ENCODE results near the gene KLHDC7B. TPM values are rescaled to one million over a fixed set of nuclear protein-coding genes. Genes with fewer than 3 reads are reported as not detected.
A peak's percentile ranks its signal among the peaks of the same experiment; 100 is the strongest.

Gene KLHDC7B
- total and polyA plus RNA-seq, 12 donors = 0.06 to 0.69 (median 0.19) TPM; not detected in 2

GRCh38 chr22:50595189-50595588 lies 49.5 kb downstream of the KLHDC7B start:
- DNase-seq = no peak
- no peak for TF ChIP-seq CTCF (IDR thresholded peaks at IDR 0.05)
- no peak for TF ChIP-seq POLR2A (IDR thresholded peaks at IDR 0.05)
- Histone ChIP-seq H3K36me3 (replicated peaks in 1 of 2) (no peaks in the 10 kb centered on the region), H3K9me3 (replicated peaks in 1 of 3) (no peaks in the 10 kb centered on the region), H3K4me3 (no peak overlapping the region), H3K4me1 (replicated peaks in 1 of 2) (peaks cover 0 to 4% of the 10 kb centered on the region in 2 donors), H3K27me3 (no peaks in the 10 kb centered on the region), H3K27ac (no peak overlapping the region)
- intact Hi-C loops (cut with DNase I) = no loop called here
- WGBS, 4 donors = 87 to 93% (median 89%) methylated on average over 3 of the region's 3 CpGs

GRCh38 chr22:50597097-50597496 lies 51.4 kb downstream of the KLHDC7B start:
- 74 to 96% (median 92%) methylated on average over 5 of the region's 5 CpGs for WGBS, 4 donors
- no peak overlapping the region for H3K27ac ChIP-seq
- no peaks in the 10 kb centered on the region for H3K27me3 ChIP-seq
- H3K4me3 ChIP-seq = no peak overlapping the region
- intact Hi-C loops (cut with DNase I) = no loop called here
- peaks cover 0 to 5% of the 10 kb centered on the region in 2 donors for H3K4me1 ChIP-seq (replicated peaks in 1 of 2)
- DNase-seq = no peak
- no peaks in the 10 kb centered on the region for H3K9me3 ChIP-seq (replicated peaks in 1 of 3)
- TF ChIP-seq CTCF (IDR thresholded peaks at IDR 0.05) (no peak), POLR2A (IDR thresholded peaks at IDR 0.05) (no peak)
- no peaks in the 10 kb centered on the region for H3K36me3 ChIP-seq (replicated peaks in 1 of 2)

- Histone ChIP-seq H3K9me3 (replicated peaks in 1 of 3) (no peaks in the 10 kb centered on the region), H3K27me3 (peaks cover 6% of the 10 kb centered on the region), H3K4me1 (replicated peaks in 1 of 2) (peaks cover 0 to 5% of the 10 kb centered on the region in 2 donors), H3K27ac (peak overlapping the region in 1 of 5 donors; percentile 16), H3K4me3 (peak overlapping the region in 1 of 4 donors; percentile 68), H3K36me3 (replicated peaks in 1 of 2) (peaks cover 0 to 4% of the 10 kb centered on the region in 2 donors)
- intact Hi-C loops (cut with DNase I) = no loop called here
- WGBS, 4 donors = 13 to 20% (median 15%) methylated on average over 27 to 52 of the region's 52 CpGs
- peak in 6 of 7 donors; percentile 60 to 69 (median 62) for DNase-seq
- no peak for TF ChIP-seq POLR2A (IDR thresholded peaks at IDR 0.05)
- TF ChIP-seq CTCF (IDR thresholded peaks at IDR 0.05) = no peak
Observed at GRCh38 chr22:50599816-50600455, 54.2 kb downstream of the KLHDC7B start.

- no peak for TF ChIP-seq POLR2A (IDR thresholded peaks at IDR 0.05)
- TF ChIP-seq CTCF (IDR thresholded peaks at IDR 0.05) = no peak
- Histone ChIP-seq H3K27ac (peak within 1 kb of the TSS in 2 of 5 donors; percentile 16 to 30), H3K27me3 (peaks cover 6% of the 10 kb centered on the region), H3K4me1 (replicated peaks in 1 of 2) (peaks cover 0 to 5% of the 10 kb centered on the region in 2 donors), H3K4me3 (peak within 1 kb of the TSS in 1 of 4 donors; percentile 68), H3K36me3 (replicated peaks in 1 of 2) (peaks cover 0 to 10% of the 10 kb centered on the region in 2 donors), H3K9me3 (replicated peaks in 1 of 3) (no peaks in the 10 kb centered on the region)
- 0 to 8% (median 1%) methylated on average over 2 to 57 of the region's 61 CpGs for WGBS, 4 donors
- DNase-seq = peak in 3 of 7 donors; percentile 41 to 60 (median 50)
- intact Hi-C loops (cut with DNase I) = no loop called here
Observed at GRCh38 chr22:50600538-50600937, 54.8 kb downstream of the KLHDC7B start, which contains the start of gene MAPK8IP2. Gene MAPK8IP2, plus strand, starts transcription at chr22:50600793. Its CDS starts 26 bp downstream, at chr22:50600819.

Other genes with a start within 250 kb of the KLHDC7B start
- gene PLXNB2, start 238.3 kb upstream of the KLHDC7B start, total RNA-seq = 100 to 1,000 TPM in 8 of 9 donors, 10 to 100 TPM in 1; 12.4 to 412 (median 324) TPM
- 100 to 1,000 TPM in 2 of 3 donors, 10 to 100 TPM in 1; 38.1 to 431 (median 268) TPM for gene PLXNB2, start 238.3 kb upstream of the KLHDC7B start, polyA plus RNA-seq
- gene DENND6B, start 218.9 kb upstream of the KLHDC7B start, total RNA-seq = 10 to 100 TPM in 2 of 9 donors, 1 to 10 TPM in 7; 1.8 to 16.9 (median 8.0) TPM
- gene DENND6B, start 218.9 kb upstream of the KLHDC7B start, polyA plus RNA-seq = 10 to 100 TPM in 2 of 3 donors, 1 to 10 TPM in 1; 2.5 to 32.7 (median 21.7) TPM
- gene PPP6R2, start 202.6 kb upstream of the KLHDC7B start, total RNA-seq = 100 to 1,000 TPM in 1 of 9 donors, 10 to 100 TPM in 8; 35.5 to 104 (median 65.3) TPM
- gene PPP6R2, start 202.6 kb upstream of the KLHDC7B start, polyA plus RNA-seq = 100 to 1,000 TPM in 1 of 3 donors, 10 to 100 TPM in 2; 19.6 to 129 (median 84.7) TPM
- 100 to 1,000 TPM in 1 of 9 donors, 10 to 100 TPM in 8; 23.7 to 101 (median 79.2) TPM for gene SBF1, start 70.9 kb upstream of the KLHDC7B start, total RNA-seq
- gene SBF1, start 70.9 kb upstream of the KLHDC7B start, polyA plus RNA-seq = 100 to 1,000 TPM in 1 of 3 donors, 10 to 100 TPM in 1, 1 to 10 TPM in 1; 8.4 to 117 (median 66.5) TPM
- under 1 TPM in 5 of 9 donors, not detected in 4; 0.14 to 0.54 (median 0.25) TPM for gene ADM2, start 64.4 kb upstream of the KLHDC7B start, total RNA-seq
- gene ADM2, start 64.4 kb upstream of the KLHDC7B start, polyA plus RNA-seq = under 1 TPM in 2 of 3 donors, not detected in 1; 0.07 to 0.48 TPM
- gene MIOX, start 59.0 kb upstream of the KLHDC7B start, total RNA-seq = not detected
- not detected for gene MIOX, start 59.0 kb upstream of the KLHDC7B start, polyA plus RNA-seq
- gene LMF2, start 38.2 kb upstream of the KLHDC7B start, total RNA-seq = 10 to 100 TPM; 23.6 to 91.0 (median 77.2) TPM
- gene LMF2, start 38.2 kb upstream of the KLHDC7B start, polyA plus RNA-seq = 100 to 1,000 TPM in 1 of 3 donors, 10 to 100 TPM in 1, 1 to 10 TPM in 1; 6.3 to 120 (median 90.3) TPM
- 10 to 100 TPM; 22.9 to 40.2 (median 31.7) TPM for gene NCAPH2, start 37.7 kb upstream of the KLHDC7B start, total RNA-seq
- gene NCAPH2, start 37.7 kb upstream of the KLHDC7B start, polyA plus RNA-seq = 10 to 100 TPM; 13.8 to 90.5 (median 56.2) TPM
- gene SCO2, start 20.3 kb upstream of the KLHDC7B start, total RNA-seq = 1 to 10 TPM in 6 of 9 donors, under 1 TPM in 1, not detected in 2; 0.78 to 7.8 (median 1.7) TPM
- gene SCO2, start 20.3 kb upstream of the KLHDC7B start, polyA plus RNA-seq = 1 to 10 TPM in 2 of 3 donors, not detected in 1; 1.2 to 4.0 TPM
- 100 to 1,000 TPM in 3 of 9 donors, 10 to 100 TPM in 5, 1 to 10 TPM in 1; 1.9 to 152 (median 48.0) TPM for gene TYMP, start 15.9 kb upstream of the KLHDC7B start, total RNA-seq
- gene TYMP, start 15.9 kb upstream of the KLHDC7B start, polyA plus RNA-seq = 10 to 100 TPM; 12.3 to 90.3 (median 89.5) TPM
- gene SYCE3, start 17.0 kb downstream of the KLHDC7B start, total RNA-seq = 1 to 10 TPM in 3 of 9 donors, under 1 TPM in 3, not detected in 3; 0.57 to 7.2 (median 2.4) TPM
- gene SYCE3, start 17.0 kb downstream of the KLHDC7B start, polyA plus RNA-seq = under 1 TPM in 1 of 3 donors, not detected in 2; 0.81 TPM
- gene CPT1B, start 32.5 kb downstream of the KLHDC7B start, total RNA-seq = 10 to 100 TPM in 7 of 9 donors, 1 to 10 TPM in 2; 6.2 to 22.9 (median 15.2) TPM
- 10 to 100 TPM in 2 of 3 donors, 1 to 10 TPM in 1; 7.7 to 76.1 (median 28.7) TPM for gene CPT1B, start 32.5 kb downstream of the KLHDC7B start, polyA plus RNA-seq
- gene CHKB, start 37.0 kb downstream of the KLHDC7B start, total RNA-seq = 100 to 1,000 TPM in 4 of 9 donors, 10 to 100 TPM in 5; 34.1 to 110 (median 88.4) TPM
- gene CHKB, start 37.0 kb downstream of the KLHDC7B start, polyA plus RNA-seq = 100 to 1,000 TPM in 2 of 3 donors, 10 to 100 TPM in 1; 44.4 to 917 (median 477) TPM
- gene MAPK8IP2, start 54.9 kb downstream of the KLHDC7B start, total RNA-seq = 10 to 100 TPM in 8 of 9 donors, 1 to 10 TPM in 1; 3.9 to 30.1 (median 18.1) TPM
- gene MAPK8IP2, start 54.9 kb downstream of the KLHDC7B start, polyA plus RNA-seq = 10 to 100 TPM in 1 of 3 donors, 1 to 10 TPM in 2; 4.4 to 13.4 (median 5.0) TPM
- gene ARSA, start 82.3 kb downstream of the KLHDC7B start, total RNA-seq = 10 to 100 TPM; 10.8 to 87.8 (median 61.6) TPM
- gene ARSA, start 82.3 kb downstream of the KLHDC7B start, polyA plus RNA-seq = 100 to 1,000 TPM in 2 of 3 donors, 1 to 10 TPM in 1; 5.5 to 168 (median 103) TPM
- 10 to 100 TPM in 3 of 9 donors, 1 to 10 TPM in 6; 1.2 to 26.1 (median 9.7) TPM for gene SHANK3, start 126.9 kb downstream of the KLHDC7B start, total RNA-seq
- 10 to 100 TPM in 2 of 3 donors, under 1 TPM in 1; 0.88 to 44.0 (median 21.3) TPM for gene SHANK3, start 126.9 kb downstream of the KLHDC7B start, polyA plus RNA-seq
- gene ACR, start 192.3 kb downstream of the KLHDC7B start, total RNA-seq = 1 to 10 TPM in 1 of 9 donors, under 1 TPM in 4, not detected in 4; 0.28 to 1.3 (median 0.46) TPM
- 1 to 10 TPM in 1 of 3 donors, under 1 TPM in 2; 0.13 to 1.5 (median 0.61) TPM for gene ACR, start 192.3 kb downstream of the KLHDC7B start, polyA plus RNA-seq
- 10 to 100 TPM; 10.1 to 31.5 (median 14.8) TPM for gene RABL2B, start 237.7 kb downstream of the KLHDC7B start, total RNA-seq
- 10 to 100 TPM; 16.7 to 33.9 (median 18.8) TPM for gene RABL2B, start 237.7 kb downstream of the KLHDC7B start, polyA plus RNA-seq

Measured in adrenal gland (tissue), 12 donors.